Hepatocyte (in vitro differentiated cells): Measurements from ENCODE around the gene CELSR3. TPM values are rescaled to one million over a fixed set of nuclear protein-coding genes. Genes with fewer than 3 reads are reported as not detected.

Experiments
- DNase-seq: peaks from one replicate; pipeline ENCODE4 v3.0.0-alpha.2; 2016; ENCODE audit warnings: low spot score
- H2AFZ ChIP-seq: fragments of 200-600 bp; sonication (generic); 2 replicates; pipeline ENCODE4 v1.6.0; 2016; ENCODE audit warnings: antibody characterized with exemption, mild to moderate bottlenecking
- H3K27ac ChIP-seq: fragments of 200-600 bp; sonication (generic); 2 replicates; pipeline ENCODE4 v1.5.1; 2016; ENCODE audit warnings: mild to moderate bottlenecking
- H3K27me3 ChIP-seq: fragments of 200-600 bp; sonication (generic); 2 replicates; pipeline ENCODE4 v1.6.1; 2016
- H3K36me3 ChIP-seq: fragments of 200-600 bp; sonication (generic); replicated peaks from 2 replicates; pipeline ENCODE4 v1.5.1; 2016; ENCODE audit warnings: low read depth; ENCODE audit not compliant: insufficient read depth
- H3K4me1 ChIP-seq: fragments of 200-600 bp; sonication (generic); 2 replicates; pipeline ENCODE4 v1.5.1; 2016; ENCODE audit warnings: mild to moderate bottlenecking, moderate library complexity; ENCODE audit not compliant: insufficient read depth
- H3K4me2 ChIP-seq: fragments of 200-600 bp; sonication (generic); 2 replicates; pipeline ENCODE4 v1.6.0; 2016
- H3K4me3 ChIP-seq: fragments of 200-600 bp; sonication (generic); 2 replicates; pipeline ENCODE4 v1.5.1; 2016; ENCODE audit warnings: mild to moderate bottlenecking
- H3K79me2 ChIP-seq: fragments of 200-600 bp; sonication (generic); 2 replicates; pipeline ENCODE4 v1.6.0; 2017; ENCODE audit warnings: mild to moderate bottlenecking
- H3K9me2 ChIP-seq: fragments of 200-600 bp; sonication (generic); replicated peaks from 2 replicates; pipeline ENCODE4 v1.6.0; 2017; ENCODE audit warnings: mild to moderate bottlenecking; ENCODE audit not compliant: insufficient read depth
- H3K9me3 ChIP-seq: fragments of 200-600 bp; sonication (generic); 2 replicates; pipeline ENCODE4 v1.5.1; 2016; ENCODE audit warnings: low read depth, mild to moderate bottlenecking
- H4K20me1 ChIP-seq: fragments of 200-600 bp; sonication (generic); 2 replicates; pipeline ENCODE4 v1.6.0; 2016; ENCODE audit warnings: mild to moderate bottlenecking; ENCODE audit not compliant: insufficient read depth, poor library complexity, severe bottlenecking
- CTCF ChIP-seq: fragments of 200-600 bp; sonication (generic); IDR thresholded peaks from 2 replicates; pipeline ENCODE4 v1.5.1; 2016; ENCODE audit warnings: antibody characterized with exemption, mild to moderate bottlenecking; ENCODE audit not compliant: poor library complexity
- EZH2 ChIP-seq: fragments of 200-600 bp; sonication (generic); IDR thresholded peaks from 2 replicates; pipeline ENCODE4 v1.6.1; 2016; ENCODE audit warnings: antibody characterized with exemption, mild to moderate bottlenecking, borderline replicate concordance
- EZH2phosphoT487 ChIP-seq: fragments of 200-600 bp; sonication (generic); IDR thresholded peaks from one replicate; pipeline ENCODE4 v1.6.1; 2018; ENCODE audit warnings: antibody characterized with exemption, mild to moderate bottlenecking, low read depth, moderate library complexity; ENCODE audit not compliant: unreplicated experiment, severe bottlenecking
- WGBS: methylation state at CpG from one replicate; pipeline ENCODE4 v1.1.6; 2016; ENCODE audit warnings: low lambda C conversion rate; ENCODE audit errors: missing lambda C conversion rate; 5-methylcytosine and 5-hydroxymethylcytosine counted together
- polyA plus RNA-seq: library from polyadenylated mRNA; unstranded; fragments of >200 nt; fragmentation: Nextera tagmentation; extraction: Ambion mirVana; gene quantifications from 2 replicates; pipeline ENCODE4 v1.2.1, GENCODE V29; 2016
- total RNA-seq: library from RNA; depleted of rRNA; stranded (reverse); fragments of >200 nt; gene quantifications from 2 replicates; pipeline ENCODE4 v1.2.3, GENCODE V29; 2014

The CELSR3 gene
- total and polyA plus RNA-seq, 2 experiments from 2014 or later = 1.8 to 1.9 TPM

- WGBS = 3% methylated on average over 51 of the region's 97 CpGs
- Histone ChIP-seq H3K27ac (peak within 1 kb of the TSS; percentile 88), H3K36me3 (no peaks in the 10 kb centered on the region)
Measured at GRCh38 chr3:48685603-48686511, 23.2 kb upstream of the CELSR3 start, which contains the start of gene NCKIPSD. Gene NCKIPSD, minus strand, starts transcription at chr3:48685915. Its CDS starts 108 bp downstream, at chr3:48685807.

GRCh38 chr3:48685293-48685602, 22.6 kb upstream of the CELSR3 start:
- Histone ChIP-seq H3K36me3 (no peaks in the 10 kb centered on the region), H3K4me2 (peak overlapping the region; percentile 99), H3K27me3 (no peaks in the 10 kb centered on the region), H3K79me2 (peaks cover 22% of the 10 kb centered on the region), H2AFZ (peak overlapping the region; percentile 98), H3K27ac (peak overlapping the region; percentile 88), H3K9me2 (no peaks in the 10 kb centered on the region), H3K4me3 (peak overlapping the region; percentile 95), H4K20me1 (peaks cover 37% of the 10 kb centered on the region), H3K4me1 (peaks cover 30% of the 10 kb centered on the region), H3K9me3 (no peaks in the 10 kb centered on the region)
- TF ChIP-seq EZH2phosphoT487 (no peak), CTCF (peak; percentile 51)
- DNase-seq = no peak
- 14% methylated on average over 10 of the region's 13 CpGs for WGBS

More at GRCh38 chr3:48685603-48686511, 23.2 kb upstream of the CELSR3 start, which contains the start of gene NCKIPSD:
- TF ChIP-seq CTCF (peak; percentile 59), EZH2 (no peak)
- H3K79me2 ChIP-seq = peaks cover 26% of the 10 kb centered on the region
- peak; percentile 96 for DNase-seq
- peak within 1 kb of the TSS; percentile 98 for H2AFZ ChIP-seq
- no peaks in the 10 kb centered on the region for H3K27me3 ChIP-seq
- H3K4me1 ChIP-seq = peaks cover 30% of the 10 kb centered on the region
- no peaks in the 10 kb centered on the region for H3K9me2 ChIP-seq
- H3K4me3 ChIP-seq = peak within 1 kb of the TSS; percentile 95
- peaks cover 43% of the 10 kb centered on the region for H4K20me1 ChIP-seq
- peak within 1 kb of the TSS; percentile 99 for H3K4me2 ChIP-seq
- H3K9me3 ChIP-seq = no peaks in the 10 kb centered on the region

- 75% methylated on average over 7 of the region's 7 CpGs for WGBS
- H3K4me2 ChIP-seq = peak overlapping the region; percentile 99
- peak overlapping the region; percentile 66 for H3K27ac ChIP-seq
- H2AFZ ChIP-seq = no peak overlapping the region
- H4K20me1 ChIP-seq = peaks cover 31% of the 10 kb centered on the region
- H3K4me3 ChIP-seq = peak overlapping the region; percentile 36
- peaks cover 30% of the 10 kb centered on the region for H3K4me1 ChIP-seq
- no peaks in the 10 kb centered on the region for H3K9me3 ChIP-seq
- TF ChIP-seq EZH2phosphoT487 (no peak), CTCF (no peak), EZH2 (no peak)
- DNase-seq = no peak
- peaks cover 20% of the 10 kb centered on the region for H3K79me2 ChIP-seq
- no peaks in the 10 kb centered on the region for H3K36me3 ChIP-seq
- no peaks in the 10 kb centered on the region for H3K9me2 ChIP-seq
- no peaks in the 10 kb centered on the region for H3K27me3 ChIP-seq
Measured at GRCh38 chr3:48684480-48685143, 21.9 kb upstream of the CELSR3 start.
